GM12873 (cell line): ENCODE results near the gene MADCAM1.

Experiments
- TF ChIP-seq, protein P1 (sequence below): IDR thresholded peaks from 2 replicates; pipeline ENCODE4 v1.5.1; 2012; ENCODE audit warnings: low read depth, mild to moderate bottlenecking, moderate library complexity, low read length, control low read depth; ENCODE audit not compliant: insufficient read depth; ENCODE audit errors: missing control alignments

MADCAM1 gene

DNA sequence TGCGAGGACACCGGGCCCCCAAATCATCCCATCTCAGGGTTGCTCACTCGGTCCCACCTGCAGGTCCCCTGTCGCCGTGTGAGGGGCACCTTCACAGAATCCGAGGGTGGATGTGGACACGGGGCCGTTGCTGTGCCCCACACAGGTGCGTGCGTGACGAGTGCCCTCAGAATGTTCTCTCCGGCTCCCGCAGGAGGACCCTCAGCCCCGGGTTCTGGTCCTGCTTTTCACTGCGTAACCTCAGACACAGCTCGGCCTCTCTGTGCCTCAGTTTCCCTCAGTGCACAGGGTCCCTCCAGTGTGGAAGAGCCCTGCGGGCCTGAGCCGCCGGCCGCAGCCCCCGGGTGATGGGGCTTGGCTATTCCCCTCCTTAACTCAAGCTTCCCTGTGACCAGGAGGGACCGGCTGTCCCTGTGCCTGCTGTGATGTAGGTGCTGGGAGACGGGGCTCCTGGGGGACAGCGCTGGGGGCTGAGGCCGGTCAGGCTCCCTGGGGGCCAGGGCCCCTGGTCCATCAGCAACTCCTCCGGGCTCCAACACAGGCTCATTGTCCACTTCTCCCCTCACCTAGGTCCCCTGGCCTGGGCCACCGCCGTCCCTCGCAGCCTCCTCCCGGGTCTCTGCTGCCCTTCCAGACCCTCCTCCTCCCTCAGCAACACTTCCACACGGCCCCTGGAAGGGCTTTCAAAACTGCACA is 40.3 kb upstream of the MADCAM1 start:
- TF ChIP-seq, protein P1, sequence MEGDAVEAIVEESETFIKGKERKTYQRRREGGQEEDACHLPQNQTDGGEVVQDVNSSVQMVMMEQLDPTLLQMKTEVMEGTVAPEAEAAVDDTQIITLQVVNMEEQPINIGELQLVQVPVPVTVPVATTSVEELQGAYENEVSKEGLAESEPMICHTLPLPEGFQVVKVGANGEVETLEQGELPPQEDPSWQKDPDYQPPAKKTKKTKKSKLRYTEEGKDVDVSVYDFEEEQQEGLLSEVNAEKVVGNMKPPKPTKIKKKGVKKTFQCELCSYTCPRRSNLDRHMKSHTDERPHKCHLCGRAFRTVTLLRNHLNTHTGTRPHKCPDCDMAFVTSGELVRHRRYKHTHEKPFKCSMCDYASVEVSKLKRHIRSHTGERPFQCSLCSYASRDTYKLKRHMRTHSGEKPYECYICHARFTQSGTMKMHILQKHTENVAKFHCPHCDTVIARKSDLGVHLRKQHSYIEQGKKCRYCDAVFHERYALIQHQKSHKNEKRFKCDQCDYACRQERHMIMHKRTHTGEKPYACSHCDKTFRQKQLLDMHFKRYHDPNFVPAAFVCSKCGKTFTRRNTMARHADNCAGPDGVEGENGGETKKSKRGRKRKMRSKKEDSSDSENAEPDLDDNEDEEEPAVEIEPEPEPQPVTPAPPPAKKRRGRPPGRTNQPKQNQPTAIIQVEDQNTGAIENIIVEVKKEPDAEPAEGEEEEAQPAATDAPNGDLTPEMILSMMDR: no peak

DNA sequence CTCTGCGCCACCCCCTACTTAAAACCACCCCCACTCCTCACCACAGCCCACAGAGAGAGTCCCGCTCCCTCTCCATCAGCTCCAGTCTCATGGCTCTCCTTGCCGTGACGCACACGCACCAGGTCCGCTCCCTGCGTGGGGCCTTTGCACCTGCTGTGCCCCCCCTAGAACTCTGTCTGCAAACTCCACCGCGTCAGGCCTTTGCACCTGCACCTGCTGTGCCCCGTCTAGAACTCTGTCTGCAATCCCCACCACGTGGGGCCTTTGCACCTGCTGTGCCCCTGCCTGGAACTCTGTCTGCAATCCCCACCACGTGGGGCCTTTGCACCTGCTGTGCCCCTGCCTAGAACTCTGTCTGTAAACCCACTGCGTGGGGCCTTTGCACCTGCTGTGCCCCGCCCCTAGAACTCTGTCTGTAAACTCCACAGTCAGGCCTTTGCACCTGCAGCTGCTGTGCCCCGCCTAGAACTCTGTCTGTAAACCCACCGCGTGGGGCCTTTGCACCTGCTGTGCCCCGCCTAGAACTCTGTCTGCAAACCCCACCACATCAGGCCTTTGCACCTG is 39.7 kb upstream of the MADCAM1 start:
- TF ChIP-seq, protein P1: no peak

DNA sequence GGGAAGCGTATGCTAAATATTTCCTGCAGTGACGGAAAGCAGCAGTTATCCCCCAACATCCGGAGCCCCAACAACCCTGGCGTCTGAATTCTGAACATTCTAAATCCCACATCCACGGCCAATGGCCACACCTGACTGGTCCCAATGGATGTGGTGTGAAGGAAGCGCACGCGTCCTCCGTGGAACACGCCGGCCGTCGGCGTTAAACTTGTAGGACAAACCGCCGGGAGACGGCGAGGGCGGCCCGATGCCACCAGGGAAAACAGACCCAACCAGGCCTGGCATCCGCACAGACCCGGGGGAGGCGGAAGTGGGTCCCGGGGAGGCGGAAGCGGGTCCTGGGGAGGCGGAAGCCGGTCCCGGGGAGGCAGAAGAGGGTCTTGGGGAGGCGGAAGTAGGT is 38.6 kb upstream of the MADCAM1 start:
- TF ChIP-seq, protein P1: no peak

GRCh38 chr19:458091-459042 is 37.9 kb upstream of the MADCAM1 start:
- TF ChIP-seq, protein P1: no peak

DNA sequence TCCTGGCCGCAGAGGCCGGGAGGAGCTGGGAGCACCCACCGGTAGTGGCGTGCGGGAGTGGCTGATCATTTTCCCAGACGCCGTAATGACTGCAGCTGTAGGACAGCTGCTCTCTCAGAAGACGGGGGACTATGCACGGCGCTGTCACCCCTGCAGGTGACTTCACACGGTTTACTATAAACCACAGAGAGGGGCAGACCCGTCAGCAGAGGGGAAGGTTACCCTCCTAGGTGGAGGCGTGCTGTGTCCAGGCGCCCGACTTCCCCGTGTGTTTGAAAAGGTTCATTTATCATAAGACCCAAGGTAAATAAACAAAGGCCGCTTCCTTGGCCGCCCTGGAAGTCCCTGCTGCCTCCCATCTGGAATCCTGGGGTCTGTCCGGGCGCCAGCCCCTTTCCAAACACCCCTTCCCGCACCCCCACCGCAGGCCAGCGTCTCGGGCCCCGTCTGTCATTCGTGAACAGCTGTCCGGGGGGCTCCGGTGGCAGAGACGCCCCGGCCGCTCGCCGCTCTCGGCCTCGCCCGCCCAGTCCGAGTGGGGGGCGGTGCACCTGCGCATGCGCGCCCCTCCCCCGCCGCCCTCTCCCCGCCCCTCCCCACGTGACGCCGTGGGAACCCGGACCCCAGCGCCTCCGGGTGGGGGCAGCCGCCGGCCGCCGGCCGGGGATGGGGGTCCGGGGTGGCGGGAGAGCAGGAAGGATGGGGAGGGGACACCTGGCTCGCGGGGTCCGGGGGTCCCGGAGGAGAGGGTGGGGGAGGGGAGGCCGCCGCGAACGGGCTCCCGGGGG is 36.4 kb upstream of the MADCAM1 start:
- TF ChIP-seq, protein P1: no peak

DNA sequence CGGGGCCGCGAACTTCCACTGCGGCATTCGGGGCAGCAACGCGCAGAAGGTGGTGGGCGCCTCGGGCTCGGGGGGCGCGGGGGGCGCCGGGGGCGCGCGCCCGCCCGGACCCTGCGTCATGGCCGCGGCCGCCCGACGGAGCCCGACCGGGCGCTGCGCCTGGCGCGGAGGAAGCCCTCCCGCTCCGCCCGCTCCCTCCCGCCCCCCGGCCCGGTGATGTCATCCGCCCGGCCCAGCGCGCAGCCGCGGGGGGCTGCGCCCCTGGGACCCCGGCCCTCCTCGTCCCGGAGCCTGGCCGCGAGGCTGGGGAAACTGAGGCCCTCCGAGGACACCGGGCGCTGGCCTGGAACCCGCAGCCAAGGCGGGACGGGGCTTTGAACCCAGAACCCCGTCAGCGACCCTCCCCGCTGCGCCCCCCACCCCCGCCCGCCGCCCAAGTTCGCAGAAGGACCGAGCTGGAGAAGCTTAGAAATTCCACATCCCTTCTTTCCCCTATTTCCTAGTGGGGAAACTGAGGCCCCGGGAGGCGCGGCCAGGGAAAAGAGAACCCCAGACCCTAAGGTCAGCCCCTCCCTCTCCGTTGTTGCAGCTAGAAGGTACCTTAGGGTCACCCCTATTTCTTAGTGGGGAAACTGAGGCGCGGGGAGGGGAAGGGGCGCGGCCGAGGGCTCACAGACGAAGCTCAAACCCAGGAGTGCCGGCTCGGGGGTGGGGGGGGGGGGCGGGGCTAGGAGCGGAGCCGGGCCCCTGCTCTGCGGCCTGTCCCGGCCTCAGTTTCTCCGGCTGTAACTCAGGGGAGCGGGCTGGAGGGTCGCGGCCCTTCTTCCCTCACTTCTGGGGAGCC is 35.2 kb upstream of the MADCAM1 start, which contains the start of gene SHC2:
Gene SHC2, minus strand, starts transcription at position 157 of the 844 bp plus-strand sequence. Its CDS starts 37 bp downstream, at position 120.
- TF ChIP-seq, protein P1: no peak
